Measurements from ENCODE around the gene ANKFY1.

DNA sequence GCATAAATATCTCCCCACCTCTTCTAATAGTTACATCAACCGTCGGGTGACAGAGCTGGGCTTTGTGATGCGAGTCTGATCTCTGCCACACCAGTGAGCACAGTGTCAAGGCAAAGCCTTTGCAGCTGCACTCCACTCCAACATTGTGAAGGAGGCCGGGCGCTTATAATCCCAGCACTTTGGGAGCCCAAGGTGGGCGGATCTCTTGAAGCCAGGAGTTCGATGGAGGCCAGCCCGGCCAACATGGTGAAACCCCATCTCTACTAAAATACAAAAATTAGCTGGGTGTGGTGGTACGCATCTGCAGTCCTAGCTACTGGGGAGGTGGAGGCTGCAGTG, 101.8 kb downstream of the ANKFY1 start:
- TF ChIP-seq MZF1 (tag by site-specific recombination; IDR thresholded peaks at IDR 0.05; ENCODE audit: borderline replicate concordance) (no peak), ZNF324 (tag by site-specific recombination; IDR thresholded peaks at IDR 0.05) (no peak), ZBTB8A (tag by site-specific recombination; IDR thresholded peaks at IDR 0.05) (no peak), SP2 (tag by site-specific recombination; IDR thresholded peaks at IDR 0.05) (no peak), ZNF654 (tag by site-specific recombination; IDR thresholded peaks at IDR 0.05; ENCODE audit: low read depth) (no peak), ZNF19 (tag by site-specific recombination; IDR thresholded peaks at IDR 0.05; ENCODE audit: low read depth) (no peak), SALL2 (tag by site-specific recombination; IDR thresholded peaks at IDR 0.05; ENCODE audit: borderline replicate concordance) (no peak), ZNF155 (tag by site-specific recombination; IDR thresholded peaks at IDR 0.05) (no peak), KLF10 (tag by site-specific recombination; IDR thresholded peaks at IDR 0.05) (no peak)
- TF ChIP-seq, protein P1, sequence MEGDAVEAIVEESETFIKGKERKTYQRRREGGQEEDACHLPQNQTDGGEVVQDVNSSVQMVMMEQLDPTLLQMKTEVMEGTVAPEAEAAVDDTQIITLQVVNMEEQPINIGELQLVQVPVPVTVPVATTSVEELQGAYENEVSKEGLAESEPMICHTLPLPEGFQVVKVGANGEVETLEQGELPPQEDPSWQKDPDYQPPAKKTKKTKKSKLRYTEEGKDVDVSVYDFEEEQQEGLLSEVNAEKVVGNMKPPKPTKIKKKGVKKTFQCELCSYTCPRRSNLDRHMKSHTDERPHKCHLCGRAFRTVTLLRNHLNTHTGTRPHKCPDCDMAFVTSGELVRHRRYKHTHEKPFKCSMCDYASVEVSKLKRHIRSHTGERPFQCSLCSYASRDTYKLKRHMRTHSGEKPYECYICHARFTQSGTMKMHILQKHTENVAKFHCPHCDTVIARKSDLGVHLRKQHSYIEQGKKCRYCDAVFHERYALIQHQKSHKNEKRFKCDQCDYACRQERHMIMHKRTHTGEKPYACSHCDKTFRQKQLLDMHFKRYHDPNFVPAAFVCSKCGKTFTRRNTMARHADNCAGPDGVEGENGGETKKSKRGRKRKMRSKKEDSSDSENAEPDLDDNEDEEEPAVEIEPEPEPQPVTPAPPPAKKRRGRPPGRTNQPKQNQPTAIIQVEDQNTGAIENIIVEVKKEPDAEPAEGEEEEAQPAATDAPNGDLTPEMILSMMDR (tag by site-specific recombination; IDR thresholded peaks at IDR 0.05), result no peak
- TF ChIP-seq, protein P2, sequence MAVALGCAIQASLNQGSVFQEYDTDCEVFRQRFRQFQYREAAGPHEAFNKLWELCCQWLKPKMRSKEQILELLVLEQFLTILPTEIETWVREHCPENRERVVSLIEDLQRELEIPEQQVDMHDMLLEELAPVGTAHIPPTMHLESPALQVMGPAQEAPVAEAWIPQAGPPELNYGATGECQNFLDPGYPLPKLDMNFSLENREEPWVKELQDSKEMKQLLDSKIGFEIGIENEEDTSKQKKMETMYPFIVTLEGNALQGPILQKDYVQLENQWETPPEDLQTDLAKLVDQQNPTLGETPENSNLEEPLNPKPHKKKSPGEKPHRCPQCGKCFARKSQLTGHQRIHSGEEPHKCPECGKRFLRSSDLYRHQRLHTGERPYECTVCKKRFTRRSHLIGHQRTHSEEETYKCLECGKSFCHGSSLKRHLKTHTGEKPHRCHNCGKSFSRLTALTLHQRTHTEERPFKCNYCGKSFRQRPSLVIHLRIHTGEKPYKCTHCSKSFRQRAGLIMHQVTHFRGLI (tag by site-specific recombination; IDR thresholded peaks at IDR 0.05), result no peak
- TF ChIP-seq, protein P3, sequence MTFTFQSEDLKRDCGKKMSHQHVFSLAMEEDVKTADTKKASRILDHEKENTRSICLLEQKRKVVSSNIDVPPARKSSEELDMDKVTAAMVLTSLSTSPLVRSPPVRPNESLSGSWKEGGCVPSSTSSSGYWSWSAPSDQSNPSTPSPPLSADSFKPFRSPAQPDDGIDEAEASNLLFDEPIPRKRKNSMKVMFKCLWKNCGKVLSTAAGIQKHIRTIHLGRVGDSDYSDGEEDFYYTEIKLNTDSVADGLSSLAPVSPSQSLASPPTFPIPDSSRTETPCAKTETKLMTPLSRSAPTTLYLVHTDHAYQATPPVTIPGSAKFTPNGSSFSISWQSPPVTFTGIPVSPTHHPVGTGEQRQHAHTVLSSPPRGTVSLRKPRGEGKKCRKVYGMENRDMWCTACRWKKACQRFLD (tag by site-specific recombination; IDR thresholded peaks at IDR 0.05), result no peak

Measured in HEK293 (cell line).